Posterior vena cava (tissue), 2 donors: Measurements from ENCODE around the gene IMPA2. TPM values are rescaled to one million over a fixed set of nuclear protein-coding genes. Genes with fewer than 3 reads are reported as not detected.
"Not testable (repeated sequence)": the region's sequence is repeated elsewhere in the genome, so short reads cannot be mapped to it uniquely, and the experiment has no call there.

Experiments used
- DNase-seq: peaks from one replicate; pipeline ENCODE4 v3.0.0-alpha.2; 2020; ENCODE audit warnings: low spot score
- intact Hi-C, 2 donors: fragments of 100-400 bp; cut with DNase I; formaldehyde crosslinking; loops; one replicate each; pipeline versions ENCODE4 v1.14.1 to v1.14.2; 2022 to 2023
- total RNA-seq, 2 donors: library from RNA; stranded (reverse); fragmentation: NEBNext Ultra II Directional; extraction: Animal tissue kit (Norgen Biotek cat#: 25700); gene quantifications; one replicate each; pipeline ENCODE4 v1.2.1, GENCODE V29; 2021
- donor health status: DM: yes; HTN: yes; CAD: no.
- donor health status: DM: yes; HTN: yes; CAD: no.

Gene IMPA2
- total RNA-seq, 2 donors from 2014 or later = 14.9 to 31.5 TPM

DNA sequence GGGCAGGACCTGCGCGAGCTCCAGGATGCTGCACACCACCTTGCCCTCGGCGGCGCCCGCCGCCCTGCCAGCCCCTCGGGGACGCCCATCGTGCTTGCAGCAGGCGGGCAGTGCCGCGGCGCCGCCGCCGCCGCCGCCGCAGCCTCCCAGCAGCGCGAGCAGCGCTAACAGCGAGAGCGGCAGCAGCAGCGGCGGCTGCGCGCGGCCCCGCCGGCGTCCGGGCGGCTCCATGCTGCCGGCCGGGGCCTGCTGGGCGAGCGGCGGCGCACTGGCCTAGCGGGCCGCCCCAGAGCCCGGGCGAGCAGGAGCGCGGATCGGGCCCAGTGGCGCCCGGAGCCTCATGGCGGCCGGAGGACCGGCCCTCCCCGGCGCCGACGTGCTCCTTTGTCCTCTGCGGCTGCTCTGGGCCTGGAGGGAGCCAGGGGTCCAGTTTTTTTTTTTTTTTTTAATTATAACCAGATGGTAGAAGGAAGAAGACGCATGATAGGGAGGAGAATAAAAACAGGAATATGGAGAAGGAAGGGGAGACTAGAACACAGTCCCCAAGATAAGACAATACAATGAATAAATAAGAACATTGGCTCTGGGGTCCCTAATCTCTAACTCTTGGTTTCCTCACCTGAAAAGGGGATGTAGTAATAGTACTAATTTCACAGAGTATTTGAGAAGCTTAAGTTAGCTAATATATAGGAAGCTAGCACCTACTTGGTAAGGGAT lies 95.3 kb downstream of the IMPA2 start:
- intact Hi-C loops = no loop called here
- DNase-seq = no peak

DNA sequence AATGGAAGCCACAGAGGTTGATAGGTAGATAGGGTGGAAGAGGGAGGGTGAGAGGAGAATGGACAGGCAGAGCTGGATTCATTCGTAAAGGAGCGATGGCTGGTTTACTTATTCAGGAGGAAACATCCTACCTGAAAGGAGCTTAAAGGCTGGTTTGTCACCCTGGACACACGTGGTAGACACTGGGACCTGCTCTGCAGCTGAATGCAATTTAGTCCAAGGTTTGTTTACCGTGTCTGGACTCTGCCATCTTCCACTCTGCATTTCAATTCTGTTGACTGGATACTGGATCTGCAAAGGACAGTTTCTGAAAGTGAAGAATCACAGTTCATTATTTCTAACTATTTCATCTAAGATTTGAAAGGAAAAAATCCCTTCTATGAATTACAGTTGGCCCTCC lies 96.7 kb downstream of the IMPA2 start:
- intact Hi-C loops = not testable (repeated sequence)

DNA sequence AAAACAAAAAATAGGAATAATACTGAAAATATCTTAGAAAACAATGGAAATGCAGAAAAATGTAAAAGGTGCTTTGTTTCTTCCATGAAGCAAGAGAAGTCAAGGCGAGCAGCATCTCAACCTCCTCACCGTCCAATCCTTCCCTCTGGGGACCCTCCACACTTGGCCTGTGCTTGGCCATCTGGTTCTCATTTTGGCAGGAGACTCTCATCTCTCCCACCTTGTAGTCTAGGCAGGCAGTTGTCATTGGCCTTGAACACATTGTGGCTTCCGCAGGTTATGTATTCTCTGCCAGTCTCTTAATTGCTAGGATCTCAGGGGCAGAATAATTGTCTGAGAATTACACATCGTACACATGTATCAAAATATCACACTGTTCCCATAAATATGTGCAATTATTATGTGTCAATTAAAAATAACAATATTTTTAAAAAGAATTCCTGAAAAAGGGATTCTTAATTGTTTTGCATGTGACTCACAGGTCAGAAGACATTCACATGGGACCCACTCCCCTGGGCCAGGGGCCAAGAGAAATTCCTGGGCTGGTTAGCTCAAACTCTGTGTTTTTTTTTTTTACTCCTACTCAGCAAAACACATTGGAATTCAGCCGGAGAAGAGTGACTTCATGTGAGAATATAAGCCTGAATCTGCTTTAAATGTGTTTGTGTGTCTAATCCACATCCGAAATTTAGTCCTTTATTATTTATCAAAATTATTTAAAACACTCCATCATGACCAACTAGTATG lies 98.4 kb downstream of the IMPA2 start:
- intact Hi-C loops = no loop called here

More for the DNA sequence above, 96.7 kb downstream of the IMPA2 start:
- DNase-seq = not testable (repeated sequence)

More for the DNA sequence above, 98.4 kb downstream of the IMPA2 start:
- DNase-seq = no peak

Other genes starting within 250 kb of the IMPA2 start
- 10 to 100 TPM; 44.0 to 44.4 TPM for gene CHMP1B, start 130.1 kb upstream of the IMPA2 start, total RNA-seq
- 10 to 100 TPM; 26.2 to 39.6 TPM for gene MPPE1, start 73.2 kb upstream of the IMPA2 start, total RNA-seq
- under 1 TPM in 1 of 2 donors, not detected in 1; 0.05 TPM for gene ANKRD62, start 112.3 kb downstream of the IMPA2 start, total RNA-seq